Adrenal gland (tissue), 12 donors: ENCODE measurements around the gene NPBWR2. TPM values are rescaled to one million over a fixed set of nuclear protein-coding genes. Genes with fewer than 3 reads are reported as not detected.
"Not testable (repeated sequence)": the region's sequence is repeated elsewhere in the genome, so short reads cannot be mapped to it uniquely, and the experiment has no call there.

Experiments
- DNase-seq, 7 donors: peaks; one replicate each; pipeline ENCODE4 v3.0.0-alpha.2; 2019 to 2020
- H3K27ac ChIP-seq, 5 donors: fragments of 200-600 bp; sonication (generic) in 4 of 5; 1 replicate in 3 of 5; 2 replicates in 2 of 5; pipeline versions ENCODE4 v1.5.1 to v1.8.0; 2016 to 2020; ENCODE audit warnings: mild to moderate bottlenecking in 1 of 5
- H3K27me3 ChIP-seq: fragments of 200-600 bp; 2 replicates; pipeline ENCODE4 v1.8.0; 2021
- H3K36me3 ChIP-seq, 2 donors: fragments of 200-600 bp; replicated peaks in 1 of 2; 1 replicate in 1 of 2; 2 replicates in 1 of 2; pipeline versions ENCODE4 v1.5.1 to v1.8.0; 2018 to 2022
- H3K4me1 ChIP-seq, 2 donors: fragments of 200-600 bp; replicated peaks in 1 of 2; 1 replicate in 1 of 2; 2 replicates in 1 of 2; pipeline versions ENCODE4 v1.5.1 to v1.8.0; 2018 to 2021
- H3K4me3 ChIP-seq, 4 donors: fragments of 200-600 bp; sonication (generic) in 3 of 4; one replicate each; pipeline ENCODE4 v1.5.1; 2016 to 2018
- H3K9me3 ChIP-seq, 3 donors: fragments of 200-600 bp; sonication (generic) in 1 of 3; replicated peaks in 1 of 3; 1 replicate in 2 of 3; 2 replicates in 1 of 3; pipeline versions ENCODE4 v1.5.1 to v1.8.0; 2016 to 2021
- POLR2A ChIP-seq, 2 donors: fragments of 450-650 bp; IDR thresholded peaks; one replicate each; pipeline ENCODE4 v1.6.1; 2017; ENCODE audit warnings: antibody characterized with exemption in 2 of 2, mild to moderate bottlenecking in 2 of 2, moderate library complexity in 1 of 2
- WGBS, 4 donors: extraction: QIAGEN DNeasy Blood & Tissue Kit in 2 of 4; methylation state at CpG; one replicate each; pipeline versions ENCODE4 v1.1.5 to v1.1.7; 2013 to 2017; 5-methylcytosine and 5-hydroxymethylcytosine counted together
- intact Hi-C, 2 donors: fragments of 100-400 bp; cut with DNase I; formaldehyde crosslinking; loops; one replicate each; pipeline versions ENCODE4 v1.14.1 to v1.15.0; 2022 to 2023
- polyA plus RNA-seq, 3 donors: library from polyadenylated mRNA; stranded (reverse); fragments of 200-250 nt in 2 of 3; fragments of 350-450 nt in 1 of 3; fragmentation: Illumina TruSeq in 1 of 3; extraction: RNeasy Lipid Tissue Mini Kit (QIAGEN cat#74804) in 1 of 3; gene quantifications; one replicate each; pipeline ENCODE4 v1.2.3, GENCODE V29; 2013 to 2014
- total RNA-seq, 9 donors: library from RNA; depleted of rRNA in 4 of 9; stranded (reverse); fragments of >200 nt in 4 of 9; fragments of 120-200 nt in 1 of 9; fragmentation: NEBNext Ultra II Directional in 1 of 9; extraction: Animal tissue kit (Norgen Biotek cat#: 25700) in 1 of 9; gene quantifications; one replicate each; pipeline versions ENCODE4 v1.1.0 to v1.2.4, GENCODE V29; 2013 to 2023
- TF ChIP-seq, protein P1 (sequence below), 6 experiments: fragments of 450-650 bp in 4 of 6; fragments of 200-600 bp in 2 of 6; sonication (generic) in 1 of 6; IDR thresholded peaks; 1 replicate in 5 of 6; 2 replicates in 1 of 6; pipeline versions ENCODE4 v1.5.1 to v1.8.0; 2016 to 2021; ENCODE audit warnings: antibody characterized with exemption in 6 of 6, mild to moderate bottlenecking in 2 of 6, moderate library complexity in 1 of 6
- donor health status: healthy with polysubstance abuse.
- donor health status: Bipolar disorder and iron deficiency.
- donor health status: DM: yes; HTN: yes; CAD: no.
- donor health status: DM: no; HTN: no; CAD: no.
- donor health status: DM: no; HTN: no; CAD: no.
- donor health status: DM: yes; HTN: yes; CAD: no.

Gene NPBWR2
- total and polyA plus RNA-seq, 12 donors: 0.18 to 0.42 (median 0.33) TPM; not detected in 8

DNA sequence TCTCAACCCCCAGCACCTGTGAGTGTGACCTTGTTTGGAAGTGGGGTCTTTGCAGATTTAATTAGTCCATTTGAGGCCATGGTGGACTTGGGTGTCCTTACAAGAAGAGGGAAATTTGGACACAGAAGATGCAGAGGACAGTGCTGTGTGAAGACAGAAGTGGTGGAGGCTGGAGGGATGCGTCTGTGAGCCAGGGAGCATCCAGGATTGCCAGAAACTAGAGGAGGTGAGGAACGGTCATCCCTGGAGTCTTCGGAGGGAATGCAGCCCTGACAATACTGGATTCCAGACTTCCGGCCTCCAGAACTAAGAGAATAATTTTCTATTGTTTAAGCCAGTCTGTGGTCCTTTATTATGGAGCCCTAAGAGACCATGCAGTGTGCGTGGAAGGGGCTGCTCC is 22.9 kb upstream of the NPBWR2 start:
- TF ChIP-seq, protein P1, sequence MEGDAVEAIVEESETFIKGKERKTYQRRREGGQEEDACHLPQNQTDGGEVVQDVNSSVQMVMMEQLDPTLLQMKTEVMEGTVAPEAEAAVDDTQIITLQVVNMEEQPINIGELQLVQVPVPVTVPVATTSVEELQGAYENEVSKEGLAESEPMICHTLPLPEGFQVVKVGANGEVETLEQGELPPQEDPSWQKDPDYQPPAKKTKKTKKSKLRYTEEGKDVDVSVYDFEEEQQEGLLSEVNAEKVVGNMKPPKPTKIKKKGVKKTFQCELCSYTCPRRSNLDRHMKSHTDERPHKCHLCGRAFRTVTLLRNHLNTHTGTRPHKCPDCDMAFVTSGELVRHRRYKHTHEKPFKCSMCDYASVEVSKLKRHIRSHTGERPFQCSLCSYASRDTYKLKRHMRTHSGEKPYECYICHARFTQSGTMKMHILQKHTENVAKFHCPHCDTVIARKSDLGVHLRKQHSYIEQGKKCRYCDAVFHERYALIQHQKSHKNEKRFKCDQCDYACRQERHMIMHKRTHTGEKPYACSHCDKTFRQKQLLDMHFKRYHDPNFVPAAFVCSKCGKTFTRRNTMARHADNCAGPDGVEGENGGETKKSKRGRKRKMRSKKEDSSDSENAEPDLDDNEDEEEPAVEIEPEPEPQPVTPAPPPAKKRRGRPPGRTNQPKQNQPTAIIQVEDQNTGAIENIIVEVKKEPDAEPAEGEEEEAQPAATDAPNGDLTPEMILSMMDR (IDR thresholded peaks at IDR 0.05): no peak
- TF ChIP-seq POLR2A (IDR thresholded peaks at IDR 0.05): no peak
- DNase-seq: peak in 1 of 7 donors; percentile 1
- H3K9me3 ChIP-seq: no peaks in the 10 kb centered on the region
- WGBS, 4 donors: 58 to 64% (median 60%) methylated on average over 5 of the region's 5 CpGs
- H3K27me3 ChIP-seq: peaks cover 9% of the 10 kb centered on the region
- H3K27ac ChIP-seq: no peak overlapping the region
- no peaks in the 10 kb centered on the region for H3K36me3 ChIP-seq
- no peak overlapping the region for H3K4me3 ChIP-seq
- H3K4me1 ChIP-seq: no peaks in the 10 kb centered on the region
- intact Hi-C loops: no loop called here

DNA sequence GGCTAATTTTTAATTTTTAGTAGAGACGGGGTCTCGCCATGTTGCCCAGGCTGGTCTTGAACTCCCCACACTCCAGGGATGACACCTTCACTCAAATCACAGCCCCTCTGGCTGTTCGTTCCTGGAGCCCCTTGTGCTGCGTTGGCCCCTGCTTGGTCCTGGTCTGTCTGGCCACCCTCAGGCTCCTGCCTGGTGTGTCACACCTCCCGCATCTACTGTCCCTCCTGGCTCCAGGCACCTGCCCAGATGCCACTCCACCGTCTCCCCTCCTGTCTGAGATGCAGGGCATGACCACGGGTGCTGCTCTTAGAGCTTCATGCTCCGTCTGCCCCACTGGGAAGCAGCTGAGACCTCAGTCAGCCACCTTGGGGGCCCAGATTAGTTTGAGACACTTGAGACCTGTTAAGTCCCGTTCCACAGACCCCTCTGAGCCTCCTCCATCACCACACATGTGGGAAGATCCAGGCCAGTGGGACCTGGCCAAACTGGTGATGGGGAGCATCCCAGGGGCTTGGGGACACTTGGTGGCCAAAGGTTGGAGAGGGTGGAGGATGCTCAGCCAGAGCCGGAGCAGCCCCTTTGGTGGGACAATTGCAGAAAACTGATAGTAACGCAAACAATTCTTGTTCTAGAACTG is 21.9 kb upstream of the NPBWR2 start:
- peak in 2 of 7 donors; percentile 1 to 6 for DNase-seq
- H3K4me1 ChIP-seq: no peaks in the 10 kb centered on the region
- intact Hi-C loops: no loop called here
- H3K4me3 ChIP-seq: no peak overlapping the region
- H3K36me3 ChIP-seq: no peaks in the 10 kb centered on the region
- no peak for TF ChIP-seq POLR2A (IDR thresholded peaks at IDR 0.05)
- TF ChIP-seq, protein P1 (IDR thresholded peaks at IDR 0.05): no peak
- peaks cover 9% of the 10 kb centered on the region for H3K27me3 ChIP-seq
- WGBS, 4 donors: 72 to 85% (median 78%) methylated on average over 4 to 11 of the region's 11 CpGs
- H3K27ac ChIP-seq: no peak overlapping the region
- no peaks in the 10 kb centered on the region for H3K9me3 ChIP-seq

DNA sequence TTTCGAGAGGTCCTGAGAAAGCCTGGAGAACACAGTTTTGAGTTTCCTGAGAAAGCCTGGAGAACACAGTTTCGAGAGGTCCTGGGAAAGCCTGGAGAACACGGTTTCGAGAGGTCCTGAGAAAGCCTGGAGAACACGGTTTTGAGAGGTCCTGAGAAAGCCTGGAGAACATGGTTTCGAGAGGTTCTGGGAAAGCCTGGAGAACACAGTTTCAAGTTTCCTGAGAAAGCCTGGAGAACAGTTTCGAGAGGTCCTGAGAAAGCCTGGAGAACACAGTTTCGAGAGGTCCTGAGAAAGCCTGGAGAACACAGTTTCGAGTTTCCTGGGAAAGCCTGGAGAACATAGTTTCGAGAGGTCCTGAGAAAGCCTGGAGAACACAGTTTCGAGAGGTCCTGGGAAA is 16.2 kb upstream of the NPBWR2 start:
- H3K9me3 ChIP-seq, H3K4me1 ChIP-seq, H3K27me3 ChIP-seq, intact Hi-C loops, H3K4me3 ChIP-seq, H3K36me3 ChIP-seq, H3K27ac ChIP-seq: not testable (repeated sequence)
- DNase-seq: peak in 2 of 7 donors; percentile 1 to 14
- WGBS, 4 donors: 74 to 84% (median 82%) methylated on average over 11 of the region's 11 CpGs

DNA sequence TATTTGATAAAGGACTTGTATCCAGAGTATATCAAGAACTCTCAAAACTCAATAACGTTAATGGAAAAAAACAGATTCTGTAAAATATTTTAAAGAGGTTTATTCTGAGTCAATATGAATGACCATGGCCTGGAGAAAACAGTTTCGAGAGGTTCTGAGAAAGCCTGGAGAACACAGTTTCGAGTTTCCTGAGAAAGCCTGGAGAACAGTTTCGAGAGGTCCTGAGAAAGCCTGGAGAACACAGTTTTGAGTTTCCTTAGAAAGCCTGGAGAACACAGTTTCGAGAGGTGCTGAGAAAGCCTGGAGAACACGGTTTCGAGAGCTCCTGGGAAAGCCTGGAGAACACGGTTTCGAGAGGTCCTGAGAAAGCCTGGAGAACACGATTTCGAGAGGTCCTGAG is 15.6 kb upstream of the NPBWR2 start:
- H3K9me3 ChIP-seq, H3K27me3 ChIP-seq, H3K36me3 ChIP-seq, H3K4me1 ChIP-seq, H3K27ac ChIP-seq, H3K4me3 ChIP-seq, intact Hi-C loops: not testable (repeated sequence)
- 77 to 87% (median 80%) methylated on average over 11 of the region's 11 CpGs for WGBS, 4 donors
- peak in 1 of 7 donors; percentile 15 for DNase-seq

DNA sequence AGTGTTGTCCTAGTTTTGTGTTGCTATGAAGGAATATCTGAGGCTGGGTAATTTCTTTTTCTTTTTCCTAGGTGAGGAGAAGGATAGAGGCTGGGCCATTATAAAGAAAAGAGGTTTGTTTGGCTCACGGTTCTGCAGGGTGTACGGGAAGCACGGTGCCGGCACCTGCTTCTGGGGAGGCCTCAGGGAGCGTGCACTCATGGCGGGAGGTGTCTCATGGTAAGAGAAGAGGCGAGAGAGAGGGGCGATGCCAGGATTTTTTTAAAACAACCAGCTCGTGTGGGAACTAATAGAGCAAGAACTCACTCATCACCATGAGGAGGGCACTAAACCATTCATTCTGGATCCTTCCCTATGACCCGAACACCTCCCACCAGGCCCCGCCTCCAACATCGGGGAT is 14.2 kb upstream of the NPBWR2 start:
- Histone ChIP-seq H3K4me3 (no peak overlapping the region), H3K27ac (no peak overlapping the region), H3K4me1 (no peaks in the 10 kb centered on the region), H3K9me3 (no peaks in the 10 kb centered on the region), H3K27me3 (no peaks in the 10 kb centered on the region), H3K36me3 (no peaks in the 10 kb centered on the region)
- intact Hi-C loops: no loop called here
- TF ChIP-seq POLR2A (IDR thresholded peaks at IDR 0.05): no peak
- TF ChIP-seq, protein P1 (IDR thresholded peaks at IDR 0.05): no peak
- DNase-seq: peak in 4 of 7 donors; percentile 3 to 40 (median 10)
- WGBS, 4 donors: 63 to 82% (median 77%) methylated on average over 12 of the region's 12 CpGs
